Amniotic stem cell (primary cell): ENCODE results near the gene NKIRAS1.
"Not testable (repeated sequence)": the region's sequence is repeated elsewhere in the genome, so short reads cannot be mapped to it uniquely, and the experiment has no call there.

Experiments
- DNase-seq: peaks from one replicate; lab custom pipeline; 2025; lab: John Stamatoyannopoulos, UW

Gene NKIRAS1

DNA sequence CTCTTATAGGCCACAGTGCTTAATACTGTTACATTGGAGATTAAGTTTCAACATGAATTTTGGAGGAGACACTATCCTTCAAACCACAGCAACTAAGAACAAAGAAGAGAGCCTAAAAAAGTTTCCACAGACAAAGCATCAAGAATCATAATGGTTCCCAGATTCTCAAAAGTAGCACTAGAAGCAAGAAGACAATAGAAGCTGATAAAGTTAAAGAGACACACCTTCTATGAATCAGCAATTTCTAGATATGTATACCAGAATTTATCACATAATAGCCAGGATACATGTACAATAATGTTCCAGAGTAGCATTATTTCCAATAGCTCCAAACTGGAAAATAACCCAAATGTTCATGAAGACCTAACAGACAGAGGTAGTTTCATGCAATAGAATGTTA is 12.2 kb downstream of the NKIRAS1 start:
- DNase-seq, result no peak

- DNase-seq, result no peak
These were observed 16.0 kb downstream of the NKIRAS1 start for GRCh38 chr3:23900744-23901143.

DNA sequence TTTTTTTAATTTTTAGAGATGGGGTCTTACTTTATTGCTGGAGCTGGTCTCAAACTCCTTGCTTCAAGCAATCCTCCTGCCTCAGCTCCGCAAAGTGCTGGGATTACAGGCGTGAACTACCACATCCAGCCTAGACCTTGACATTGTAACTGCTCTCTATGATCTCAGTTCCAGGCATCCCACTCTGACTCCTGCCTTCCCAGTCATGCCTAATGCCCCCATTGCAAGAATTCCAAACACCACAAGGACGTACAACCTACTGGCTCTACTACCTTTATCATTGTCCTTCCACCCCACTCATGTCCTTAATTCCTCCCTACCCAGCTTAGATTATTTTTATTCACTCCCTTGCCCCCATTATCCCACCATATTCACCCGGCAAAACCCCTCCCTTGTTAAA is 21.6 kb downstream of the NKIRAS1 start:
- no peak for DNase-seq

DNA sequence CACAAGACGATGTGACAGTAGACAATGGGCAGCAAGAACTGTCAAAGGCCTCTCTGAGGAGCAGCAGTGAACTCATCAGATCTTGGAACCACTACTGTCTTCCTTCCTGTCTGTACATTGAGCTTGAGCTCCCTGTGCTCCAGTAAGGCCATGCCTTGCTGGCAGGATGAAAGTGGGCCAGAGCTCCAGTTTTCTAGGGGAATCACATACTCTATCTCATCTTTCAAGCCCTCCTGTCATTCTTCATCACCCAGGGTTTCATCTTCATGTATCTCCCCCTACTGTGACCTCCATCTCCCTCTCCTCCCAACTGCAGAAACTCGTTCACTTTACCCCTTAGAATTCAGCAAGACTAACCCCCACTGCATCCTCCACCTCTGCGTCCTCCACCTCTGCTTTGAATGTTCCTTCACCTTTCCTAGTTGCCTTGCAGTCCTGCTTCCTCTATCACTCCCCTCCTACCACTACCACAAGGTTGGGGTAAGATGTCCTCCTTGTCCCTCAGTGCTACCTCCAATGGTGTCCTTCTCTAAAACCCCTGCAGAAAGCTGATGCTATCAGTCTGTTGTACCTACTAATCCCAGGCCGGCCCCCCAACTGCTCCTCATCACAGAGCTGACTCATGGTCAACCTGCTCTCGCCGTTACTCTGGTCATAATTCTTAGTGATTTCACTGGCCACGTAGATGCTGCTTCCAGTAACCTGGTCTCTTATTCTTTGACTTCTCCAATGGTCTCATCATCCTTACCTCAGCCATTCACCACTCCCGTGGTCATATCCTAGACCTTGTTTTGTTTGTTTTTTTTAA is 22.3 kb downstream of the NKIRAS1 start:
- no peak for DNase-seq

GRCh38 chr3:23889950-23890349 is 26.8 kb downstream of the NKIRAS1 start:
- no peak for DNase-seq

- no peak for DNase-seq
These were observed 27.4 kb downstream of the NKIRAS1 start for GRCh38 chr3:23889386-23889785.

- no peak for DNase-seq
These were observed 28.1 kb downstream of the NKIRAS1 start for GRCh38 chr3:23888617-23889228.

GRCh38 chr3:23886311-23886710 is 30.5 kb downstream of the NKIRAS1 start:
- no peak for DNase-seq

DNA sequence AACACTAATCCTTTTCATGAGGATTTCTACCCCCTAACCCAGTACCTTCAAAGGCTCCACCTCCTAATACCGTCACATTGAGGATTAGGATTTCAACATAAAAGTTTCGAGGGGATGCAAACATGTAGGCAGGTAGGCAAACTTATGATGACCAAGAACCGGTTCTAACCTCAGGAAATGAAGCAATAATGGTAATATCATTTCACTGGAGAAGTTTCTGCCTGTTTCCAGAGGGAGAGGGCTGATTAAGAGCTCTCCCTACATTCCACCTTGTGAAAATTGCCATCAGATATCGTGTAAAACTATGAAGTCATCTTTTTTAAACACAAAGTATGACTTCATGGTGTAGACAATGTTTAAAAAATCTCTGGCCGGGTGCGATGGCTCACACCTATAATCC is 31.6 kb downstream of the NKIRAS1 start:
- no peak for DNase-seq

GRCh38 chr3:23884481-23884880 is 32.3 kb downstream of the NKIRAS1 start:
- DNase-seq, result no peak

DNA sequence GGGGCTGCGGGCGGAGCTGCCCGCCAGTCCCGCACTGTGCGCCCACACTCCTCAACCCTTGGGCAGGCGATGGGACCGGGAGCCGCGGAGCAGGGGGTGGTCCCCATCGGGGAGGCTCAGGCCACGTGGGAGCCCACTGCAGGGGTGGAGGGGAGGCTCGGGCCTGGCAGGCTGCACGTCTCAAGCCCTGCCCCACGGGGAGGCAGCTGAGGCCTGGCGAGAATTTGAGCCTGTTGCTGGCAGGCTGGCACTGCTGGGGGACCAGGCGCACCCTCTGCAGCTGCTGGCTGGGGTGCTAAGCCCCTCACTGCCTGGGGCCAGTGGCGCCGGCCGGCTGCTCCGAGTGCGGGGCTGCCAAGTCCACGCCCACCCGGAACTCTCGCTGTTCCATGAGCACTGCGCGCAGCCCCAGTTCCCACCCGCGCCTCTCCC is 34.3 kb downstream of the NKIRAS1 start:
- DNase-seq, result no peak

DNA sequence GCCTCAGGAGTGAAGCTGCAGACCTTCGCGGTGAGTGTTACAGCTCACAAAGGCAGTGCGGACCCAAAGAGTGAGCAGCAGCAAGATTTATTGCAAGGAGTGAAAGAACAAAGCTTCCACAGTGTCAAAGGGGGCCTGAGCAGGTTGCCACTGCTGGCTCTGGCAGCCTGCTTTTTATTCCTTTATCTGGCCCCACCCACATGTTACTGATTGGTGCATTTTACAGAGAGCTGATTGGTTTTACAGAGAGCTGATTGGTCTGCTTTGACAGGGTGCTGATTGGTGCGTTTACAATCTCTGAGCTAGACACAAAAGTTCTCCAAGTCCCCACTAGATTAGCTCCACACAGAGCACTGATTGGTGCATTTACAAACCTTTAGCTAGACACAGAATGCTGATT is 34.8 kb downstream of the NKIRAS1 start:
- DNase-seq, result not testable (repeated sequence)

- no peak for DNase-seq
These were observed 36.0 kb downstream of the NKIRAS1 start for GRCh38 chr3:23880703-23881339.

DNA sequence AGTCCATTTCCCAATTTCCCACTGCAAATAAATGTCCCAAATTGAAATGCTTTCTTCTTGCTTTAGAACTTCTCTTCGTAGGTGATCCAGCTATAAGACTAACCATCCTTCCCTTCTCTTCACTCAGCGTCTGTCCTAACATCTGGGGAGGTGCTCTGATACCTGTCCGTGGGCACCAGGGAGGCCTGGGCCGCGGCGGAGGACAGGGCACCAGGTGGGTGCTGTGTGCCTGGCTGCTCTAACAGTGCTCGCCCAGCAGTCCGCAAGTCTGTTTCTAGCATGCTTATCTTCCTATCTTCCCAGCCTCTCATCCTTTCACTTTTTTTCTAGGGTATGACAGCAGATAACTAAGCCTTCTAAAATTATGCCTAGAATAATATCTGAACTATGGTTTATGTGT is 37.3 kb downstream of the NKIRAS1 start:
- DNase-seq, result no peak

- DNase-seq, result no peak
These were observed 39.3 kb downstream of the NKIRAS1 start for GRCh38 chr3:23877329-23877980.

GRCh38 chr3:23876923-23877322 is 39.9 kb downstream of the NKIRAS1 start:
- no peak for DNase-seq

DNA sequence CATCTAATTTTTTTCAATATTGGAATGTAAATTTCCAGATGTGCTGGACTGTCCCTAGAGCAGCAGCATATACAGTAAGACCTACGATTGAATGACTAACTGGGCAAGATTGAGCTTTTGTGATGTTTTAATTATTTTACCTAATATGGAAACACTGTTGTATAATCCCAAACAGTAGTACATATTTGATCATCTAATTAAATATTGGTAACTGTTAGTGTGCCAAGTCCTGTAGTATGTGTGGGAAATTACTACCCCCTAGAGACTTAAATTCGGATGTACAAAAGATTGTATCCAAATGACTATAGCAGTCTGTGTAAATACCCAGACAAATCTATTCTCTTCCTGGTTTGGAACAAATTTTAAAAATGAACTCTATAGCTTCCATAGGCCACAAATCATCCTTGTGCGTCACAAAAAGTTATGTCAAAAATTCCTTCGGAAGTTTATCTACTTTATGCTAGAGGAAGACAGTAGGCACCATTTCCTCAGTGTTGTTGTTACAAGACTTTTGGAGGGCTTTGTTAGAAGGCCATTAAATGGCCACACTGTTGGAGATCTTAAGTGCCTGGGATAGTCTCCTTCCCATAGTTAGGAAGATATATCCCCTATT is 41.6 kb downstream of the NKIRAS1 start:
- DNase-seq, result no peak

DNA sequence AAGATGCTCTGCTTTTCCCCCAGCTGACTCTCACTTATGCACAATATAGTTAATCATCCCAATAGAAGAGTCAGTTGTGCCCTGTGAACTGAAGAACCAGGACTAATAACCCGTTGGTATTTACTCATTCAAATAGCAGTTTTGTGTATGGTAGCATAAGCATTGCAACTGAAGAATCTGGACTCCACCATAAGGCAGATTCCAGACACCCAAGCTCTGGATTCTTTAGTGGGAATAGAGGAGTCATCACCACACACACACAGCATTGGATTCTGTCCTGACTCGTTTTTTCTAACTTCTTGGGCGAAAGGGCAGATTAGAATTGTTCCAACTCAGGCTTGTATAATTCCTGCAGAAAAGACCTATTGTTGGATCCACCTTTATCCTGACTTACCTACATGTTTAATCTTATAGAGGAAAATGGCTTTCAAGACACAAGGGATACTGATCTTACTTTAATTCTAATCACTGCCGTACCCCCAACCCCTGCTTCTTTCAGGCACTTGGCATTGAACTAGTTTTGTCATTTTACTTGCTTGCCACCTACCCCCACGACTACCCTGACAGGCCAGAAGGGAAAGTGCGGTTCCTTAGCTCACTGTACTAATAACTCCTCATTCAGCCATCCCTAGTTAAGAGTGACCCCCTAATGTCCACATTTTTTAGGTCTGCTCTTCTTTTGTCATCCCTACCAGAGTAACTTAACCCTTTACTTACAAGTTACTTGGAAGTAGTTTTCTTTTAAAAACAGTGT is 42.3 kb downstream of the NKIRAS1 start:
- no peak for DNase-seq

DNA sequence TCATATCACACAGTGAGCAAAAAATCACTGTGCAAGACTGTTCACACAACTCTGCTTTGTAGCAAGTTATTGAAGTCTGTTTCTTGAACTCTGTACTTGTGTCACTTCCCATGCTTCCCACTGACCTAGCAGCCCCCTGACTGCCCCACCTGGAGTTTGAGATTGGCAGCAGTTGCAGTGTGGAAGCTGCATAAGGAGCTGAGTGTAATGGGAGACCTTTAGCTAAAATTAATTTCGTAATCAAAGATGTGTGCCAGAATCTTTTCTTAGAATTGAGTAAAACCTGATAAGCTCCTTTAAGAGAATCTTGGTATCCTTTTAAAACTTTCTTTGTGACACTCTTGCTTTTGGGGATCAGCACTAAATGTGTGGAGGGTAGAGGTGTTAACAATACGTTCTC is 42.8 kb downstream of the NKIRAS1 start:
- DNase-seq, result no peak

- no peak for DNase-seq
These were observed 44.5 kb downstream of the NKIRAS1 start for GRCh38 chr3:23872330-23872729.

GRCh38 chr3:23871361-23871760 is 45.4 kb downstream of the NKIRAS1 start:
- not testable (repeated sequence) for DNase-seq

- DNase-seq, result not testable (repeated sequence)
These were observed 46.1 kb downstream of the NKIRAS1 start for GRCh38 chr3:23870663-23871043.
